GM21381 (cell line): ENCODE data around the gene MAD1L1.

Source experiments
- ATAC-seq: cut with Tn5 transposase; IDR thresholded peaks from one replicate; pipeline ENCODE4 v1.9.1; 2021; ENCODE audit warnings: mild to moderate bottlenecking, moderate library complexity; ENCODE audit not compliant: unreplicated experiment

Gene MAD1L1

DNA sequence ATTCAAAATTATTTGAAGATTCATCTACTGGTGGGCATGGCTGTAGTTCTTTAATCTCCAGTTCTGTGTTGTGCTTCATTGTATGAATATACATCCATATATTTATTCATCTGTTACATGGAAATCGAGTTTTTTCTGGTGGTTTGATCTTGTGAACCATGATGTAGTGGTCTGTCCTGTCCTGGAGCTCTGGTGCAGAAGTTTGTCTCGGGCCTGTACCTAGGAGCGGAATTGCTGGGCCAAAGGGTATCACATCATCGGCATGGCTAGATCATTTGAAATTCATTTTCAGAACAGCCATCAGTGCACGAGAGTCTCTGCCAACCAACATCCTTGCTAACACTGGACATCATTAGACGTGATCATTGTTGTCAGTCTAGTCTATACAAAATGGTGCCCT, 455.6 kb downstream of the MAD1L1 start:
- ATAC-seq = no peak

DNA sequence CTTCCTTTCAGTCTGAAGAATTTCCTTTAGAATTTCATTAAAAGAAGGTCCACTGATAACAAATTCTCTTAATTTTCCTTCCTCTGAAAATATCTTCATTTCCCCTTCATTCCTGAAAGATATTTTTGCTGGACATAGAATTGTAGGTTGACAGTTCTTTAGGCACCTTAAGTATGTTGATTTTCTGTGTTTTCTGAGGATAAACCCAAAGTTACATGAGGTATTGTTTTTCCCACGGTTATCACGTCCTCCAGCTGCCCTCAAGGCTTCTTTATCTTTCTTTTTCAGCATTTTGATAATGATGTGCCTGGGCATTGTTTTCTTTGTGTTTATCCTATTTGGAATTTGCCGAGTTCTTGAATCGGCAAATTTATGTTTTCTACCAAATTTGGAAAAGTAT, 457.4 kb downstream of the MAD1L1 start:
- ATAC-seq = no peak

- ATAC-seq = no peak
Measured at GRCh38 chr7:1770331-1770730, 462.4 kb downstream of the MAD1L1 start.

DNA sequence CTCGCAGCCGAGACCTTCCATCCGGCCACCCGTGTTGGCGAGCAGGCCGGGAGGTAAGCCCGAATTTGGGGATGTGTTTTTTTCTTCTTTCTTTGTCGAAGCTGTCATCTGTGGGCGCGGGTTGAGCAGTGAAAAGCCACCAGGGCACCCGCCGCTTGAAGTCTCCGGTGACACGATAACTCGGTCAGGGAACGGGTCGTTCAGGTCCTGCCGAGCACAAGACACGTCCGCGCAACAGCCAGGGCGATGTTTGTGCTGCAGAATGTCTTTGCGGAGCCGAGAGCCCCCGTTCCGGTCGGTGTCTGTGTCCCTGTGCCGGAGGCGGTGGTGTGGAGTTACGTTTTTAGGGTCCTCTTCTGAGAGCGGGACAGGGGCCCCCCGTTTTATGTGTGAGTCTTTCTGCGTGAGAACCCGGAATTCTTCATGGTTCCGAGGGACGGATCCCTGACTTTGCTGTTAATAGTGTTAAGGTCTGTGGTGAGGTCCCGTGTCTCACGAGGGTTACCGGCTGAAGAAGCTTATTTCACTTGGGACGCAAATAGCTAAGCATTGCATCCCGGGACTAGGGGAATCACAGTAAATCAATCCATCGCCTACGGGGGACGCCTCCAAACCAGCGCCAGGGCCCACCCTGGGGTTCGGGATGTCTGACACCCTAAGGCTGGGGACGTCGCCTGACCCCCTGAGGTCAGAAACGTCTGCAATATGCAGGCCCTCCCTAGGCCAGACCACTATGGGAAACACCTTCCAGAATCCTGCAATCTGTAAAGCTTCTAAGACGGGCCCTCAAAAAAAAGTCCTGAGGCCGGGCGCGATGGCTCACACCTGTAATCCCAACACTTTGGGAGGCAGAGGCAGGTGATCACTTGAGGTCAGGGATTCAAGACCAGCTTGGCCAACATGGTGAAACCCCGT, 463.2 kb downstream of the MAD1L1 start:
- ATAC-seq = no peak

- no peak for ATAC-seq
Measured at GRCh38 chr7:1768832-1769231, 463.9 kb downstream of the MAD1L1 start.

- ATAC-seq = no peak
Measured at GRCh38 chr7:1767524-1767923, 465.2 kb downstream of the MAD1L1 start.
